GM12801 (cell line): Measurements from ENCODE around the gene ARHGAP1.

Experiments
- TF ChIP-seq, protein P1 (sequence below): IDR thresholded peaks from one replicate; pipeline ENCODE4 v1.5.1; 2011; ENCODE audit warnings: control low read depth; ENCODE audit not compliant: insufficient read length; ENCODE audit errors: extremely low read depth

ARHGAP1 gene

DNA sequence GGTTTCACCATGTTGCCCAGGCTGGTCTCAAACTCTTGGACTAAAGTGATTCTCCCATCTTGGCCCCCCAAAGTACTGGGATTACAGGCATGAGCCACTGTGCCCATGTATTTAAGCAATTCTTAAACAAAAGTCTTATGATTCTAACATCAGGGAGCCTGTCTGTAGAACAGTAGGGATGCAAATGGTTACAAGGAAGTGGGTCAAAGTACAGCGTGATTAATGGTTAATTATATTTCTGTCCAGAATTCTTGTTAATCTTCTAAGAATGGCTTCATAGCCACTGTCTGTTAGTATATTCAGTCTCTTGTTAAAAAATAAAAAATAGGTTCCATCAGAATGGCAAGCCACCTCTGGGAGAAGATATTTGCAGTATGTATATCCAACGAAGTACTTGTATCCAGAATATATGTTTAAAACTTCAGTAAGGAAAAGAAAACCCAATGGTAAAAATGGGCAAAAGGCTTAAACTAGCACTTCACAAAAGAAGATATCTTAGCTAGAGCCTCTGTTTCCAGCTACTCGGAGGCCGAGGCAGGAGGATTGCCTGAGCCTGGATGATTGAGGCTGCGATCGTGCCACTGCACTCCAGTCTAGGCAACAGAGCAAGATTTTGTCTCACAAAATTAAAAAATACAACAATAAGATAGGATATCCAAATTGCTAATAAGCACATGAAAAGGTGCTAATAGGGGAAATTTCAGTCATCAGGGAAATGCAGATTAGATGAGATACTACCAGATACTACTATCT is 60.2 kb downstream of the ARHGAP1 start:
- TF ChIP-seq, protein P1, sequence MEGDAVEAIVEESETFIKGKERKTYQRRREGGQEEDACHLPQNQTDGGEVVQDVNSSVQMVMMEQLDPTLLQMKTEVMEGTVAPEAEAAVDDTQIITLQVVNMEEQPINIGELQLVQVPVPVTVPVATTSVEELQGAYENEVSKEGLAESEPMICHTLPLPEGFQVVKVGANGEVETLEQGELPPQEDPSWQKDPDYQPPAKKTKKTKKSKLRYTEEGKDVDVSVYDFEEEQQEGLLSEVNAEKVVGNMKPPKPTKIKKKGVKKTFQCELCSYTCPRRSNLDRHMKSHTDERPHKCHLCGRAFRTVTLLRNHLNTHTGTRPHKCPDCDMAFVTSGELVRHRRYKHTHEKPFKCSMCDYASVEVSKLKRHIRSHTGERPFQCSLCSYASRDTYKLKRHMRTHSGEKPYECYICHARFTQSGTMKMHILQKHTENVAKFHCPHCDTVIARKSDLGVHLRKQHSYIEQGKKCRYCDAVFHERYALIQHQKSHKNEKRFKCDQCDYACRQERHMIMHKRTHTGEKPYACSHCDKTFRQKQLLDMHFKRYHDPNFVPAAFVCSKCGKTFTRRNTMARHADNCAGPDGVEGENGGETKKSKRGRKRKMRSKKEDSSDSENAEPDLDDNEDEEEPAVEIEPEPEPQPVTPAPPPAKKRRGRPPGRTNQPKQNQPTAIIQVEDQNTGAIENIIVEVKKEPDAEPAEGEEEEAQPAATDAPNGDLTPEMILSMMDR, result no peak

DNA sequence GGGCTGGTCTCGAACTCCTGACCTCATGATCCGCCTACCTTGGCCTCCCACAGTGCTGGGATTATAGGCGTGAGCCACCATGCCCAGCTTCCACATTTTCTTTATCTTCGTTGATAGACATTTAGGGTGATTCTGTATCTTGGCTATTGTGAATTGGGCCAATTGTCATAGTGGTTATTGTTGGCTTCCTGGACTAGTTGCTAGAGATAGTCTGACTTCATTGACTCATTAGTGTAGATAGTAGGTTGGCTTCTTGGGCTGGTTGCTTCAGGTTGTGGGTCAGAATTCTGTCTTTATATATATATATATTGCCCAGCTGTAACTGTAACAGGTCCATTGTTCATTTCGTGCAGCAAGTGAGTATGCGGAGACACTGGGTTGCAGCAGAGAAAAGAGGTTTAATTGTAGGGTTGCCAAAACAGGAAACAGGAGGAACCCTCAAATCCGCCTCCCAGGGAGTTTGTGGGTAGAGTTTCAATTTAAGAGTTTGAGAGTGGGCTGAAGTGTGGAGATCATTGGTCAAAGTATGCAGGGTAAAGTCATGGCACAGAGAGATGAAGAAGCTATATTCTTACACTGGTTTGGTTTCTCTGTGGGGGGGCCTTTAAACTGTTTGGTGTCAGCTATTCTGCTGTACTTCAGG is 61.1 kb downstream of the ARHGAP1 start:
- TF ChIP-seq, protein P1, result no peak

DNA sequence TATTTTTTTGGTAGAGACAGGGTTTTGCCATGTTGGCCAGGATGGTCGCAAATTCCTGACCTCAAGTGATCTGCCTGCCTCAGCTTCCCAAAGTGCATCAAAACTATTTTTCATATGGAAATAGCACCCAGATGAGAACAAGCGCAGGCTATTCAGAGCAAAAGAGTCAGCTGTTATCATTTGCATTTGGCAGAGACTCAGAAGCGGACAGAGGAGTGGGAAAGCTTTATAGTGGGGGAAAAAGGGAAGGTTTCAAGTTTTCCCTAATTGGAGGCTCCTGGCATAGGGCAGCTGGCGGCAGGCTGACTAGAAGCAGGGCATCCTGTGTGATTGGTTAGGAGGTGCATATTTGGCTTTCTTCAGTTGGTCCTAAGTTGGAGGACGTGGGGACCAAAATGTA is 62.9 kb downstream of the ARHGAP1 start:
- TF ChIP-seq, protein P1, result no peak

DNA sequence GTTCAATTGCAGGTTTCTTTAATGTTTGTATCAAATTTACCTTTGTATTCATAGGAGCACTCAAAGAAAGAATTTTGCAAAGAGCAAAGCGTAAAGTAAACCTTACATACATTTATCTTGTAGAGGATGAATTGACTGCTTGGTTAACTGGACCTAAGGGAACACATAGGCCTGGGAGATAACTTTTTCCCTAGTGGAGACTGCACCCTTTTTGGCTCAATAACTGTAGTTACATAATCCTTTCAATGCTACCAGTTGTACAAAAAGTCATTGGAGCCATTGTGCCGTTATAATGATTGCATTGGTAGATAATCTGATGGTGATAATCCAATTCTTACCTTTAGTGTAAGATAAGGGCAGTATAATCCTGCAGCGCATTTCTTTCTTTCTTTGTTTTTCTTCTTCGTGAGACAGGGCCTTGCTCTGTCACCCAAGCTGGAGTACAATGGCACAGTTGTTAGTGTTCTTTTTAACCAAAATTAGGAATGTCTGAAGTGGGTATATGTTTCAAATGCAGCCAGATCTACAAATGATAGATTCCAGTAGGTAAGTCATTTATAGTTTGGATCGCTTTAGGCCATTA is 64.8 kb downstream of the ARHGAP1 start:
- TF ChIP-seq, protein P1, result no peak

DNA sequence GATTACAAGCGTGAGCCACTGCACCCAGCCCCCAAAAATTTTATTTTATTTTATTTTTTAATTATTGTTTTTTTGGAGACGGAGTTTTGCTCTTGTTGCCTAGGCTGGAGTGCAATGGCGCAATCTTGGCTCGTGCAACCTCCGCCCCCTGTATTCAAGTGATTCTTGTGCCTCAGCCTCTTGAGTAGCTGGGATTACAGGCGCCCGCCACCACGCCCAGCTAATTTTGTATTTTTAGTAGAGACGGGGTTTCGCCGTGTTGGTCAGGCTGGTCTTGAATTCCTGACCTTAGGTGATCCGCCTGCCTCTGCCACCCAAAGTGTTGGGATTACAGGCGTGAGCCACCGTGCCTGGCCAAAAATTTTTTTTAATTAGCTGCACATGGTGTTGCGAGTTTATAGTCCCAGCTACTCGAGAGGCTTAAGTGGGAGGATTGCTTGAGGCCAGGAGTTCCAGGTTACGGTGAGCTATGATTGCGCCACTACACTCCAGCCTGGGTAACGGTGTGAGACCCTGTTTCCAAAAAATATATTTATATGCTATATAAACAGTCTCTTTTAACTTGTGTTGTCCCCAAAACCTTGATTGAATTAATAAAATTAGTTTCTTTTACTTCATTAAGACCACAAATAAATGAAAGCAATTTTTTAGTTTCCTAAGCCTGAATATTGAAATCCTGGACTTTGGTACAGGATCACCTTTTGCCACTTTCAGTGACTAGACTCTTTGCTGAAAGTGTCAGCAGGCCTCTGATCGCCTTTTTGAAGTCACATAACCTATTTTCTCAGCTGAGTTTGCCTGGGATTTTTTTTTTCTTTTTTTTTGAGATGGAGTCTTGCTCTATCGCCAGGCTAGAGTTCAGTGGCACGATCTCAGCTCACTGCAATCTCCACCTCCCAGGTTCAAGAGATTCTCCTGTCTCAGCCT is 66.9 kb downstream of the ARHGAP1 start:
- TF ChIP-seq, protein P1, result no peak

DNA sequence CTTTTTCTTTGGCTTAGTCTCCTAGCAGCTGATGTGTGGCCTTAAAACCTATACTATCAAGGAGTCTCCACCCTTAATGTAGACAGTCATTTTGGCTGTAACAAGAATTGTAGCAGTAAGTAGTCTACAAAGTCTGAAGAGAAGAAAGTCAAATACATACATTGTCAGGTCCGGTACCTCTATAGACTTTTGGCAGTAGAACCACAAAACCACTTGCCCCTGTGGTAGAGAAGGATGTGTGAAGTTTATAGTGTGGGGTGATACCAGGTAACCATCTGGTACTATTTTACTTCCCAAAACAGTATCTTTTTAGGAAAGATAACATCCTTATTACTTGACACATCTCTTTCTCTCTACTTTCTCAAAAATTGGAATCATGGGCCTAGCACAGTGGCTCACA is 67.9 kb downstream of the ARHGAP1 start:
- TF ChIP-seq, protein P1, result no peak

DNA sequence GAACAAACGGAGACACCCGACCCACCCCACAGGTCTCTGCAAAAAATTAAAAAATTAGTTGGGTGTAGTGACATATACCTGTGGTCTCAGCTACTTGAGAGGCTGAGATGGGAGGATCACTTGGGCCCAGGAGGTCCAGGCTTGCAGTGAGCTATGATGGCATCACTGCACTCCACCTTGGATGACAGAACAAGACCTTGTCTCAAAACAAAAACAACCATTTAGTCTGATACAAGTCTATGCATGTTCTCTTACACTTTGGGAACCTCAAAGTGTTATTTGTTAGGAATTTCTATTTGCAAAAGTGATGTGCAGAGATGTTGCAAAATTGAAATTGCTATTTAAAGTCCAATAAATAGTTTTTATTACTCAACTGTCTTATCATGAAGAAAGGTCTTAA is 68.7 kb downstream of the ARHGAP1 start:
- TF ChIP-seq, protein P1, result no peak
